ENCODE data around the gene SLC39A10.

- TF ChIP-seq POLR2A (IDR thresholded peaks at IDR 0.05; ENCODE audit: low read depth, low read length), result no peak
- no peak for TF ChIP-seq POLR2AphosphoS5 (IDR thresholded peaks at IDR 0.05; ENCODE audit: low read depth, low read length)
- no peak for TF ChIP-seq TAF1 (IDR thresholded peaks at IDR 0.05; ENCODE audit: low read depth, low read length)
Measured at GRCh38 chr2:195759877-195760276, 102.9 kb downstream of the SLC39A10 start.
